Measurements from ENCODE around the gene GGTLC2.

GGTLC2 gene

GRCh38 chr22:22693531-22693884 is 49.1 kb downstream of the GGTLC2 start:
- Mint-ChIP-seq H3K4me3 (no peak overlapping the region), H3K27ac (peak overlapping the region; percentile 95 to 97 (median 96)), H3K36me3 (ENCODE audit: low read depth) (no peaks in the 10 kb centered on the region), H3K4me1 (peaks cover 10% of the 10 kb centered on the region), H3K9me3 (no peaks in the 10 kb centered on the region), H3K27me3 (ENCODE audit: low read depth) (peaks cover 32% of the 10 kb centered on the region)
- no peak for TF ChIP-seq CTCF (IDR thresholded peaks at IDR 0.05; ENCODE audit: unreplicated experiment in 3 of 3)

GRCh38 chr22:22694106-22694505 is 49.7 kb downstream of the GGTLC2 start:
- H3K27me3 Mint-ChIP-seq (ENCODE audit: low read depth) = peaks cover 32% of the 10 kb centered on the region
- no peaks in the 10 kb centered on the region for H3K9me3 Mint-ChIP-seq
- H3K27ac Mint-ChIP-seq = no peak overlapping the region

GRCh38 chr22:22696104-22696503 is 51.7 kb downstream of the GGTLC2 start:
- TF ChIP-seq CTCF (IDR thresholded peaks at IDR 0.05; ENCODE audit: unreplicated experiment in 3 of 3) = no peak
- H3K27ac Mint-ChIP-seq = no peak overlapping the region
- H3K9me3 Mint-ChIP-seq = no peaks in the 10 kb centered on the region
- H3K4me1 Mint-ChIP-seq = peaks cover 10% of the 10 kb centered on the region
- no peaks in the 10 kb centered on the region for H3K36me3 Mint-ChIP-seq (ENCODE audit: low read depth)
- H3K27me3 Mint-ChIP-seq (ENCODE audit: low read depth) = peaks cover 31% of the 10 kb centered on the region
- H3K4me3 Mint-ChIP-seq = no peak overlapping the region

More at GRCh38 chr22:22694106-22694505, 49.7 kb downstream of the GGTLC2 start:
- H3K4me3 Mint-ChIP-seq = no peak overlapping the region
- H3K4me1 Mint-ChIP-seq = peaks cover 10% of the 10 kb centered on the region
- H3K36me3 Mint-ChIP-seq (ENCODE audit: low read depth) = no peaks in the 10 kb centered on the region
- no peak for TF ChIP-seq CTCF (IDR thresholded peaks at IDR 0.05; ENCODE audit: unreplicated experiment in 3 of 3)
